CD4-positive, alpha-beta T cell (primary cell): ENCODE results near the gene CPXM1. TPM values are rescaled to one million over a fixed set of nuclear protein-coding genes. Genes with fewer than 3 reads are reported as not detected.

ENCODE experiments used
- ATAC-seq: fragments of 200-7000 bp; cut with Tn5 transposase; one replicate; pipeline ENCODE4 v1.10.0; 2022; ENCODE audit warnings: mild to moderate bottlenecking; ENCODE audit not compliant: poor library complexity
- CTCF ChIA-PET: fragments of 350-600 bp; sonication (Branson Sonifier 250); formaldehyde crosslinking; loops from one replicate; lab custom pipeline; 2021; ENCODE audit warnings: antibody characterized with exemption, inconsistent platforms; lab: Charles Lee
- POLR2A ChIA-PET: fragments of 350-600 bp; sonication (Branson Sonifier 250); formaldehyde crosslinking; loops from one replicate; lab custom pipeline; 2021; ENCODE audit warnings: antibody characterized with exemption, inconsistent platforms; lab: Charles Lee
- DNase-seq, 14 experiments: peaks; one replicate each; pipeline ENCODE4 v3.0.0-alpha.2; 2013 to 2020; ENCODE audit warnings: mixed read lengths in 2 of 14
- H3K27ac ChIP-seq, 2 donors: one replicate each; pipeline versions ENCODE4 v1.5.1 to v1.7.0; 2013; ENCODE audit warnings: low read length in 2 of 2, low read depth in 1 of 2, mild to moderate bottlenecking in 1 of 2
- H3K27me3 ChIP-seq, 2 experiments: 1 replicate in 1 of 2; 2 replicates in 1 of 2; pipeline versions ENCODE4 v1.6.1 to v1.7.0; 2013; ENCODE audit warnings: low read length in 2 of 2, control low read depth in 1 of 2, mild to moderate bottlenecking in 1 of 2, moderate library complexity in 1 of 2; ENCODE audit not compliant: insufficient read depth in 2 of 2, control insufficient read depth in 1 of 2
- H3K36me3 ChIP-seq: one replicate; pipeline ENCODE4 v1.6.1; 2013; ENCODE audit warnings: low read length, control low read depth; ENCODE audit not compliant: insufficient read depth
- H3K4me1 ChIP-seq: one replicate; pipeline ENCODE4 v1.6.1; 2013; ENCODE audit warnings: low read length, control low read depth; ENCODE audit not compliant: insufficient read depth
- H3K4me3 ChIP-seq: one replicate; pipeline ENCODE4 v1.5.1; 2013; ENCODE audit warnings: mild to moderate bottlenecking, low read length, moderate library complexity
- H3K9me3 ChIP-seq, 2 experiments: 1 replicate in 1 of 2; 2 replicates in 1 of 2; pipeline versions ENCODE4 v1.6.1 to v1.7.0; 2013; ENCODE audit warnings: low read length in 2 of 2, mild to moderate bottlenecking in 2 of 2, control low read depth in 1 of 2, moderate library complexity in 1 of 2; ENCODE audit not compliant: control insufficient read depth in 1 of 2, insufficient read depth in 1 of 2
- H3K27ac Mint-ChIP-seq: one replicate; pipeline ENCODE4 v1.8.0; 2020; ENCODE audit warnings: mixed read lengths
- H3K27me3 Mint-ChIP-seq: one replicate; pipeline ENCODE4 v1.8.0; 2021; ENCODE audit warnings: mixed read lengths
- H3K36me3 Mint-ChIP-seq: one replicate; pipeline ENCODE4 v1.8.0; 2021; ENCODE audit warnings: low read depth, mixed read lengths
- H3K4me1 Mint-ChIP-seq: one replicate; pipeline ENCODE4 v1.8.0; 2021; ENCODE audit warnings: low read depth, mixed read lengths
- H3K4me3 Mint-ChIP-seq: one replicate; pipeline ENCODE4 v1.8.0; 2020; ENCODE audit warnings: mild to moderate bottlenecking, mixed read lengths
- H3K9me3 Mint-ChIP-seq: one replicate; pipeline ENCODE4 v1.8.0; 2020; ENCODE audit warnings: mixed read lengths
- intact Hi-C, 2 experiments: fragments of 100-400 bp; cut with DNase I in 1 of 2; cut with micrococcal nuclease in 1 of 2; formaldehyde crosslinking; loops; one replicate each; pipeline versions ENCODE4 v1.15.1 to v1.9.0; 2023 to 2025; cut with DNase I, micrococcal nuclease
- total RNA-seq, 174 experiments: library from RNA in 2 of 174; stranded (reverse) in 2 of 174; gene quantifications; one replicate each; pipeline ENCODE4 v1.2.3 and lab custom pipeline; 2021 to 2026
- TF ChIP-seq, protein P1 (sequence below): fragments of 200-600 bp; IDR thresholded peaks from one replicate; pipeline ENCODE4 v1.8.0; 2022; ENCODE audit warnings: antibody characterized with exemption, mild to moderate bottlenecking

Gene CPXM1
- total RNA-seq, 2 experiments from 2014 or later: not detected

DNA sequence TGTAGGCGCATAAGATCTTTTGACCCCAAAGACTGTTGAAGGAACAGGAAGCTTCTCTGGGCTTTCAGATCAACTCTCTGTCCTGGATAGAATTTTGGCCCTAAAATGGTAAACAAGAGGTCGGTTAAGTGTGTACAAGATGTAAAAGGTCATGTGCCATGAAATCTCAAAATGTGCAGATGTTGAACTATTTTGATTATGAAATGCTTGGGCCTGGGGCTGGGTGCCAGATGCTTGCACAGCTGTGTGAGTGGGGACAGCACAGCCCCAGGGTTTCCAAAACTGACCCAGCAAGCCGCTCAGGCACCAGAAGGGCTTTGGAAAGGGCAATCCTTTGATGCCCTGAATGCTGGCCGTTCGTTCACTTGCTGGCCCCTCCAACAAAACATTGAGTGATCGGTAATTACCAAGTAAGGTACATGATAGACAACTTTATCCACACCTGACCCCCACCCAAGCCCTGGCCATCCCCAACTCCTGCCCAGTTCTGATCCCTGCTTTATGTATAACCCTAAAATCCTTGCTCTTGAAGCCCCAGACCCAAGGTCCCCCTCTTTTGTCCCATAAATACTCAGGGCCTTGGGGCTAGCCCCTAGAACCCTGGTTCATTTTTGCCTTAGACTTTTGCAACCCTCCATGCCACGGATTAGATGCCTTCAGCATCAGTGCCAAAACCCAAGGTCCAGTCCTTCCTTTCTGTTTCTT lies 17.6 kb upstream of the CPXM1 start:
- H3K27me3 Mint-ChIP-seq: peaks cover 52% of the 10 kb centered on the region
- Histone ChIP-seq H3K36me3 (no peaks in the 10 kb centered on the region), H3K4me1 (peaks cover 22% of the 10 kb centered on the region), H3K4me3 (no peak overlapping the region), H3K9me3 (no peaks in the 10 kb centered on the region), H3K27me3 (peaks cover 4 to 10% of the 10 kb centered on the region in 2 experiments), H3K27ac (no peak overlapping the region)
- CTCF ChIA-PET: no interaction called here
- no peaks in the 10 kb centered on the region for H3K9me3 Mint-ChIP-seq
- POLR2A ChIA-PET: no interaction called here
- DNase-seq (no peak), ATAC-seq (no peak)
- H3K4me3 Mint-ChIP-seq: no peak overlapping the region
- peaks cover 22% of the 10 kb centered on the region for H3K4me1 Mint-ChIP-seq
- no peak overlapping the region for H3K27ac Mint-ChIP-seq
- intact Hi-C loops: no loop called here
- TF ChIP-seq, protein P1, sequence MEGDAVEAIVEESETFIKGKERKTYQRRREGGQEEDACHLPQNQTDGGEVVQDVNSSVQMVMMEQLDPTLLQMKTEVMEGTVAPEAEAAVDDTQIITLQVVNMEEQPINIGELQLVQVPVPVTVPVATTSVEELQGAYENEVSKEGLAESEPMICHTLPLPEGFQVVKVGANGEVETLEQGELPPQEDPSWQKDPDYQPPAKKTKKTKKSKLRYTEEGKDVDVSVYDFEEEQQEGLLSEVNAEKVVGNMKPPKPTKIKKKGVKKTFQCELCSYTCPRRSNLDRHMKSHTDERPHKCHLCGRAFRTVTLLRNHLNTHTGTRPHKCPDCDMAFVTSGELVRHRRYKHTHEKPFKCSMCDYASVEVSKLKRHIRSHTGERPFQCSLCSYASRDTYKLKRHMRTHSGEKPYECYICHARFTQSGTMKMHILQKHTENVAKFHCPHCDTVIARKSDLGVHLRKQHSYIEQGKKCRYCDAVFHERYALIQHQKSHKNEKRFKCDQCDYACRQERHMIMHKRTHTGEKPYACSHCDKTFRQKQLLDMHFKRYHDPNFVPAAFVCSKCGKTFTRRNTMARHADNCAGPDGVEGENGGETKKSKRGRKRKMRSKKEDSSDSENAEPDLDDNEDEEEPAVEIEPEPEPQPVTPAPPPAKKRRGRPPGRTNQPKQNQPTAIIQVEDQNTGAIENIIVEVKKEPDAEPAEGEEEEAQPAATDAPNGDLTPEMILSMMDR: no peak
- H3K36me3 Mint-ChIP-seq: no peaks in the 10 kb centered on the region

GRCh38 chr20:2817341-2817726 lies 16.9 kb upstream of the CPXM1 start:
- Histone ChIP-seq H3K36me3 (no peaks in the 10 kb centered on the region), H3K27ac (no peak overlapping the region), H3K4me3 (no peak overlapping the region), H3K27me3 (peaks cover 4 to 10% of the 10 kb centered on the region in 2 experiments), H3K9me3 (peaks cover 0 to under 1% of the 10 kb centered on the region in 2 experiments), H3K4me1 (peaks cover 22% of the 10 kb centered on the region)
- intact Hi-C loops: no loop called here
- POLR2A ChIA-PET: no interaction called here
- Mint-ChIP-seq H3K27ac (no peak overlapping the region), H3K27me3 (peaks cover 57% of the 10 kb centered on the region), H3K36me3 (no peaks in the 10 kb centered on the region), H3K9me3 (peaks cover 2% of the 10 kb centered on the region), H3K4me3 (no peak overlapping the region), H3K4me1 (peaks cover 22% of the 10 kb centered on the region)
- TF ChIP-seq, protein P1: no peak
- DNase-seq (no peak), ATAC-seq (no peak)
- CTCF ChIA-PET: no interaction called here

- CTCF ChIA-PET: no interaction called here
- DNase-seq (peak in 4 of 14 experiments; percentile 20 to 46 (median 32)), ATAC-seq (peak; percentile 37)
- H3K4me1 Mint-ChIP-seq: peaks cover 16% of the 10 kb centered on the region
- H3K9me3 Mint-ChIP-seq: peaks cover 5% of the 10 kb centered on the region
- H3K9me3 ChIP-seq: peaks cover 0 to 6% of the 10 kb centered on the region in 2 experiments
- H3K4me1 ChIP-seq: peaks cover 17% of the 10 kb centered on the region
- no peak overlapping the region for H3K4me3 Mint-ChIP-seq
- H3K27ac Mint-ChIP-seq: no peak overlapping the region
- no peak overlapping the region for H3K4me3 ChIP-seq
- H3K36me3 Mint-ChIP-seq: no peaks in the 10 kb centered on the region
- TF ChIP-seq, protein P1: no peak
- H3K27ac ChIP-seq: no peak overlapping the region
- intact Hi-C loops: no loop called here
- H3K27me3 Mint-ChIP-seq: peaks cover 58% of the 10 kb centered on the region
- H3K36me3 ChIP-seq: no peaks in the 10 kb centered on the region
- H3K27me3 ChIP-seq: peaks cover 4 to 10% of the 10 kb centered on the region in 2 experiments
- POLR2A ChIA-PET: no interaction called here
Observed at GRCh38 chr20:2816583-2817340, 16.3 kb upstream of the CPXM1 start.
